Prostate gland (tissue), 2 donors: Measurements from ENCODE around the gene SIGLECL1.

Experiments
- POLR2A ChIP-seq: fragments of 450-650 bp; IDR thresholded peaks from one replicate; pipeline ENCODE4 v1.6.1; 2016; ENCODE audit warnings: antibody characterized with exemption, mild to moderate bottlenecking
- POLR2AphosphoS5 ChIP-seq: sonication (generic); formaldehyde crosslinking; IDR thresholded peaks from one replicate; pipeline ENCODE4 v1.6.1; 2017; ENCODE audit warnings: antibody characterized with exemption
- TF ChIP-seq, protein P1 (sequence below), 4 experiments: fragments of 200-600 bp in 2 of 4; fragments of 450-650 bp in 2 of 4; sonication (generic) in 2 of 4; IDR thresholded peaks; 1 replicate in 3 of 4; 2 replicates in 1 of 4; pipeline ENCODE4 v1.5.1; 2016 to 2019; ENCODE audit warnings: antibody characterized with exemption in 4 of 4, mild to moderate bottlenecking in 2 of 4, moderate library complexity in 2 of 4

DNA sequence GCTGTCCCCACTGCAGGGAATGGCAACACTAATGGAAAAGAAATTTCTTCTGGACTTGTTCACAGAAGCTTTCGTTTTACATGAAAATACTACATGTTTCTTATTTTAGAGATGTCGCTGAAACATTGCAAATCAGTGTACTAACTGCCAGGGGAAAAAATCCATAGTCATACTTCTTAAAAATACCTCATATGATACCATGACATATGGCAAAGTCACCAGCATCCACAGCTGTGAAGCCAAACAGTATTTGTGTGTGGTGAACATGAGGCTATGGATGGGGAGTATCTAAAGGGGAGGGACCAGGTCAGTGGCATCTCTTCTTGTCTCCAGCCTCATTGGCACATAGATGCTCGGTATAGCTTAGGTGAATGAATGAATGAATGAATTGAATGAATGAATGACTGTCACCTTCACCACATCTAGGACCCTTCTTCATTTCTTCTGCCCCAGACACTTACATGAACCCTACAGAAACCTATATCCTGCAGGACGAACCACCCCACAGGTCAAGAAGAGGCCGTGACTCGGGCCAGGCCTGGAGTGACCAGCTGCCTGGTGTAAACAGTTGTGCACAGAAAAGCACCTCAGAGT, 40.6 kb upstream of the SIGLECL1 start:
- TF ChIP-seq, protein P1, sequence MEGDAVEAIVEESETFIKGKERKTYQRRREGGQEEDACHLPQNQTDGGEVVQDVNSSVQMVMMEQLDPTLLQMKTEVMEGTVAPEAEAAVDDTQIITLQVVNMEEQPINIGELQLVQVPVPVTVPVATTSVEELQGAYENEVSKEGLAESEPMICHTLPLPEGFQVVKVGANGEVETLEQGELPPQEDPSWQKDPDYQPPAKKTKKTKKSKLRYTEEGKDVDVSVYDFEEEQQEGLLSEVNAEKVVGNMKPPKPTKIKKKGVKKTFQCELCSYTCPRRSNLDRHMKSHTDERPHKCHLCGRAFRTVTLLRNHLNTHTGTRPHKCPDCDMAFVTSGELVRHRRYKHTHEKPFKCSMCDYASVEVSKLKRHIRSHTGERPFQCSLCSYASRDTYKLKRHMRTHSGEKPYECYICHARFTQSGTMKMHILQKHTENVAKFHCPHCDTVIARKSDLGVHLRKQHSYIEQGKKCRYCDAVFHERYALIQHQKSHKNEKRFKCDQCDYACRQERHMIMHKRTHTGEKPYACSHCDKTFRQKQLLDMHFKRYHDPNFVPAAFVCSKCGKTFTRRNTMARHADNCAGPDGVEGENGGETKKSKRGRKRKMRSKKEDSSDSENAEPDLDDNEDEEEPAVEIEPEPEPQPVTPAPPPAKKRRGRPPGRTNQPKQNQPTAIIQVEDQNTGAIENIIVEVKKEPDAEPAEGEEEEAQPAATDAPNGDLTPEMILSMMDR (IDR thresholded peaks at IDR 0.05): no peak
- TF ChIP-seq POLR2A: no peak
- no peak for TF ChIP-seq POLR2AphosphoS5
